ENCODE measurements around the gene FAM171A1.
"Not testable (repeated sequence)": the region's sequence is repeated elsewhere in the genome, so short reads cannot be mapped to it uniquely, and the experiment has no call there.

Gene FAM171A1

GRCh38 chr10:15210521-15210920 is 160.6 kb downstream of the FAM171A1 start:
- no peak for DNase-seq (ENCODE audit: low read depth in 2 of 2)

GRCh38 chr10:15209827-15210509 is 161.1 kb downstream of the FAM171A1 start:
- peak; percentile 66 to 68 for DNase-seq (ENCODE audit: low read depth in 2 of 2)

- no peak for DNase-seq (ENCODE audit: low read depth in 2 of 2)
Measured at GRCh38 chr10:15208221-15208620, 162.9 kb downstream of the FAM171A1 start.

- DNase-seq (ENCODE audit: low read depth in 2 of 2): not testable (repeated sequence)
Measured at GRCh38 chr10:15207410-15207809, 163.7 kb downstream of the FAM171A1 start.

GRCh38 chr10:15202639-15203038 is 168.4 kb downstream of the FAM171A1 start:
- DNase-seq (ENCODE audit: low read depth in 2 of 2): no peak

GRCh38 chr10:15202301-15202621 is 168.8 kb downstream of the FAM171A1 start:
- not testable (repeated sequence) for DNase-seq (ENCODE audit: low read depth in 2 of 2)

GRCh38 chr10:15201589-15202300 is 169.3 kb downstream of the FAM171A1 start:
- no peak for DNase-seq (ENCODE audit: low read depth in 2 of 2)

- no peak for DNase-seq (ENCODE audit: low read depth in 2 of 2)
Measured at GRCh38 chr10:15200626-15201025, 170.5 kb downstream of the FAM171A1 start.

GRCh38 chr10:15197911-15198310 is 173.2 kb downstream of the FAM171A1 start:
- DNase-seq (ENCODE audit: low read depth in 2 of 2): no peak

- no peak for DNase-seq (ENCODE audit: low read depth in 2 of 2)
Measured at GRCh38 chr10:15197276-15197675, 173.8 kb downstream of the FAM171A1 start.

GRCh38 chr10:15196021-15196834 is 174.9 kb downstream of the FAM171A1 start:
- no peak for DNase-seq (ENCODE audit: low read depth in 2 of 2)

GRCh38 chr10:15189133-15189885 is 181.8 kb downstream of the FAM171A1 start:
- no peak for DNase-seq (ENCODE audit: low read depth in 2 of 2)

- DNase-seq (ENCODE audit: low read depth in 2 of 2): no peak
Measured at GRCh38 chr10:15188603-15189002, 182.5 kb downstream of the FAM171A1 start.

- no peak for DNase-seq (ENCODE audit: low read depth in 2 of 2)
Measured at GRCh38 chr10:15183689-15184481, 187.2 kb downstream of the FAM171A1 start.

GRCh38 chr10:15182540-15183207 is 188.4 kb downstream of the FAM171A1 start:
- no peak for DNase-seq (ENCODE audit: low read depth in 2 of 2)

GRCh38 chr10:15181576-15182156 is 189.4 kb downstream of the FAM171A1 start:
- no peak for DNase-seq (ENCODE audit: low read depth in 2 of 2)

- no peak for DNase-seq (ENCODE audit: low read depth in 2 of 2)
Measured at GRCh38 chr10:15180736-15181135, 190.4 kb downstream of the FAM171A1 start.

- no peak for DNase-seq (ENCODE audit: low read depth in 2 of 2)
Measured at GRCh38 chr10:15176269-15176668, 194.8 kb downstream of the FAM171A1 start.

- DNase-seq (ENCODE audit: low read depth in 2 of 2): no peak
Measured at GRCh38 chr10:15175587-15175986, 195.5 kb downstream of the FAM171A1 start.

GRCh38 chr10:15172306-15172840 is 198.7 kb downstream of the FAM171A1 start:
- no peak for DNase-seq (ENCODE audit: low read depth in 2 of 2)
